GM23338 (cell line): ENCODE results near the gene RSPH6A.

Experiments used
- TF ChIP-seq, protein P1 (sequence below), 2 experiments: fragments of 200-600 bp in 1 of 2; sonication (generic) in 1 of 2; conservative IDR thresholded peaks; 2 replicates each; pipeline versions ENCODE4 v1.5.1 to v1.6.1; 2016 to 2017; ENCODE audit warnings: antibody characterized with exemption in 2 of 2, low read depth in 2 of 2, mild to moderate bottlenecking in 2 of 2, moderate library complexity in 1 of 2
- TF ChIP-seq, protein P2 (sequence below): IDR thresholded peaks from one replicate; pipeline ENCODE4 v1.6.1; 2018; ENCODE audit warnings: antibody characterized with exemption; ENCODE audit not compliant: unreplicated experiment

DNA sequence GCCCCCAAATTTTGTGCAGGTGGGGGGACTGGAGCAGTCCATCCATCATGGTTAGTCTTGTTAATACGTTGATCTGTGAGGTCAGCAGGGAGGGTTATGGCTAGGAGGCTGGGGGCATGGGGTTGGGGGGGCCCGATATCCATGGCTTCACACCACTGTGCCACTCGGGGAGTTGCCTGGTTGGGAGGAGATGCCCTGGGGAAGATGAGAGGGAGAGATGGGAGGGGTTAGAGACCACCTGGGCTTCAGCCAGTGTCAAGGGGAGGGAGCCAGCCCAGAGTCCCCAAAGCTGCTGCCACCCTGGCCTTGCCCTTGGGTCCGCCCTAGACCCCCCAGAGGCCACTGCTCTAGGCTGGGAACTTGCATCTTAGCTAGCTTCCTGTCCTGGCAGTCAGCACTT, 31.0 kb downstream of the RSPH6A start:
- TF ChIP-seq, protein P1, sequence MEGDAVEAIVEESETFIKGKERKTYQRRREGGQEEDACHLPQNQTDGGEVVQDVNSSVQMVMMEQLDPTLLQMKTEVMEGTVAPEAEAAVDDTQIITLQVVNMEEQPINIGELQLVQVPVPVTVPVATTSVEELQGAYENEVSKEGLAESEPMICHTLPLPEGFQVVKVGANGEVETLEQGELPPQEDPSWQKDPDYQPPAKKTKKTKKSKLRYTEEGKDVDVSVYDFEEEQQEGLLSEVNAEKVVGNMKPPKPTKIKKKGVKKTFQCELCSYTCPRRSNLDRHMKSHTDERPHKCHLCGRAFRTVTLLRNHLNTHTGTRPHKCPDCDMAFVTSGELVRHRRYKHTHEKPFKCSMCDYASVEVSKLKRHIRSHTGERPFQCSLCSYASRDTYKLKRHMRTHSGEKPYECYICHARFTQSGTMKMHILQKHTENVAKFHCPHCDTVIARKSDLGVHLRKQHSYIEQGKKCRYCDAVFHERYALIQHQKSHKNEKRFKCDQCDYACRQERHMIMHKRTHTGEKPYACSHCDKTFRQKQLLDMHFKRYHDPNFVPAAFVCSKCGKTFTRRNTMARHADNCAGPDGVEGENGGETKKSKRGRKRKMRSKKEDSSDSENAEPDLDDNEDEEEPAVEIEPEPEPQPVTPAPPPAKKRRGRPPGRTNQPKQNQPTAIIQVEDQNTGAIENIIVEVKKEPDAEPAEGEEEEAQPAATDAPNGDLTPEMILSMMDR (conservative IDR thresholded peaks at IDR 0.05; ENCODE audit: low read depth in 2 of 2), result no peak
- TF ChIP-seq, protein P2, sequence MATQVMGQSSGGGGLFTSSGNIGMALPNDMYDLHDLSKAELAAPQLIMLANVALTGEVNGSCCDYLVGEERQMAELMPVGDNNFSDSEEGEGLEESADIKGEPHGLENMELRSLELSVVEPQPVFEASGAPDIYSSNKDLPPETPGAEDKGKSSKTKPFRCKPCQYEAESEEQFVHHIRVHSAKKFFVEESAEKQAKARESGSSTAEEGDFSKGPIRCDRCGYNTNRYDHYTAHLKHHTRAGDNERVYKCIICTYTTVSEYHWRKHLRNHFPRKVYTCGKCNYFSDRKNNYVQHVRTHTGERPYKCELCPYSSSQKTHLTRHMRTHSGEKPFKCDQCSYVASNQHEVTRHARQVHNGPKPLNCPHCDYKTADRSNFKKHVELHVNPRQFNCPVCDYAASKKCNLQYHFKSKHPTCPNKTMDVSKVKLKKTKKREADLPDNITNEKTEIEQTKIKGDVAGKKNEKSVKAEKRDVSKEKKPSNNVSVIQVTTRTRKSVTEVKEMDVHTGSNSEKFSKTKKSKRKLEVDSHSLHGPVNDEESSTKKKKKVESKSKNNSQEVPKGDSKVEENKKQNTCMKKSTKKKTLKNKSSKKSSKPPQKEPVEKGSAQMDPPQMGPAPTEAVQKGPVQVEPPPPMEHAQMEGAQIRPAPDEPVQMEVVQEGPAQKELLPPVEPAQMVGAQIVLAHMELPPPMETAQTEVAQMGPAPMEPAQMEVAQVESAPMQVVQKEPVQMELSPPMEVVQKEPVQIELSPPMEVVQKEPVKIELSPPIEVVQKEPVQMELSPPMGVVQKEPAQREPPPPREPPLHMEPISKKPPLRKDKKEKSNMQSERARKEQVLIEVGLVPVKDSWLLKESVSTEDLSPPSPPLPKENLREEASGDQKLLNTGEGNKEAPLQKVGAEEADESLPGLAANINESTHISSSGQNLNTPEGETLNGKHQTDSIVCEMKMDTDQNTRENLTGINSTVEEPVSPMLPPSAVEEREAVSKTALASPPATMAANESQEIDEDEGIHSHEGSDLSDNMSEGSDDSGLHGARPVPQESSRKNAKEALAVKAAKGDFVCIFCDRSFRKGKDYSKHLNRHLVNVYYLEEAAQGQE, result no peak
